LHCN-M2 (cell line): ENCODE measurements around the gene TRPM3. TPM values are rescaled to one million over a fixed set of nuclear protein-coding genes. Genes with fewer than 3 reads are reported as not detected.

ENCODE experiments used
- DNase-seq: peaks from one replicate; pipeline ENCODE4 v3.0.0-alpha.2; 2012; ENCODE audit warnings: low read depth
- polyA plus RNA-seq: library from polyadenylated mRNA; unstranded; fragments of >200 nt; gene quantifications from one replicate; pipeline ENCODE4 v1.2.1, GENCODE V29; 2012; ENCODE audit warnings: missing spikeins
- total RNA-seq: library from RNA; depleted of rRNA; stranded (reverse); fragments of >200 nt; gene quantifications from 2 replicates; pipeline ENCODE4 v1.2.3, GENCODE V29; 2014; rRNA removed

TRPM3 gene
- total RNA-seq: 3.4 and 7.8 TPM in 2 replicates
- polyA plus RNA-seq: 0.91 TPM

- no peak for DNase-seq
Measured at GRCh38 chr9:71121275-71122021, at the start of gene TRPM3. TRPM3 (minus strand) TSS chr9:71121621; CDS start chr9:71121354, 267 bp downstream.

- no peak for DNase-seq
Measured at GRCh38 chr9:71168418-71168817, 47.0 kb upstream of the TRPM3 start.

- DNase-seq: no peak
Measured at GRCh38 chr9:71162126-71162525, 40.7 kb upstream of the TRPM3 start.

DNA sequence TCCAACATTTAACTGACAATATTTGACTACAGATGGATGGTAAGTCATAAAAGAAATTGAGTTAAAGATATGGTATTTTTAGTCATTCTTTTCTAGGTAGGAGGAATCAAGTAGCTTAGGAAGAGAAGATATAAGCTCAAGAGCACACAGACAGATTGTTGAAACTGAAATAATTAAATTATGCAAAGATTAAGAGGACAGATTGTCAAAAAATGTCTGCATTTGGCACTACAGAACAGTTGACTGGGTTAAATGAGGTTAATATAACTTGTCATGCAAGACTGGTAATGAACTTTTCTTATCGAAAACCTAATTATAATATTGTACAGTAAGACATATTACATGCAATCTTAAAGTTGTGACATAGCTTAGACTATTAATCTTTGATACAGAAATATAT, 36.3 kb upstream of the TRPM3 start:
- DNase-seq: no peak

DNA sequence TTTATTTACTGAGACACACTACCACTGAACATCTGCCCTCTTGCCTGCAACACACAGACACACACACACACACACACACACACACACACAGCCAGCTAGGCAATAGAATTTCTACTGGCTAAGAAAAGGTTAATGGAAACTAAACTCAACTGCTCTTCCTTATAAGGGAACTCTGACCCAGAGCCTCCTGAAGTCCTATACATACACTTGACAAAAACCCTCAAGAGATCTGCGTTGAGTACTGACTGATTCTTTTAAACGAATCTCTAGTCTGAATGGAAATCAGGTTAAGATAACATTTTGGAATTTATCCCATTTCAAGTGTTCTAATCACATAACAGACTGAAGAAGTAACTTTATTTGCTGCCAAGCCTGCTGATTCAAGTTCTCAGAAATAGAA, 25.9 kb upstream of the TRPM3 start:
- DNase-seq: no peak

GRCh38 chr9:71146511-71146910, 25.1 kb upstream of the TRPM3 start:
- no peak for DNase-seq

GRCh38 chr9:71145179-71145578, 23.8 kb upstream of the TRPM3 start:
- DNase-seq: no peak

GRCh38 chr9:71144495-71144894, 23.1 kb upstream of the TRPM3 start:
- no peak for DNase-seq

- DNase-seq: no peak
Measured at GRCh38 chr9:71136696-71137095, 15.3 kb upstream of the TRPM3 start.

- no peak for DNase-seq
Measured at GRCh38 chr9:71131145-71131544, 9.7 kb upstream of the TRPM3 start.

DNA sequence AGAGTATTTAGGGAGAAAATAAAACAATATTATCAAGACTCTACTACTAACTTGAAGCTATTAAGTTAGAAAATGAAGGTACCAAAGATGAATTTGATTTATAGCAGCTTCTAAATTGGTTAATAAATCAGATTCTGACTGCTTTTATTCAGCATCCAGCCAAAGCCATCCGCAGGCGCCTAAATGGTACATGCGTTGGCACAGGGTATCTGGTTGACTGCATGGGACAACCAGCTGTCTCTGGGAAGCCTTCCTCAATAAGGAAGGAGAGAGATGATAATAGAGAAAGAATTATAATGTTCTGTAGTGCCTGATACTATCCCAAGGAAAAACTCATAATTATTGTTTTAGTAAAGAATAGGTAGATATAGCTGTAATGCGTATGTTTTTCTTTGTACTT, 9.1 kb upstream of the TRPM3 start:
- DNase-seq: no peak

- DNase-seq: no peak
Measured at GRCh38 chr9:71128796-71129195, 7.4 kb upstream of the TRPM3 start.

- no peak for DNase-seq
Measured at GRCh38 chr9:71127301-71127700, 5.9 kb upstream of the TRPM3 start.

- no peak for DNase-seq
Measured at GRCh38 chr9:71122421-71122820, 1.0 kb upstream of the TRPM3 start.

- DNase-seq: no peak
Measured at GRCh38 chr9:71122022-71122275, 528 bp upstream of the TRPM3 start.

- no peak for DNase-seq
Measured at GRCh38 chr9:71120501-71121247, 747 bp downstream of the TRPM3 start.

- no peak for DNase-seq
Measured at GRCh38 chr9:71119746-71120145, 1.7 kb downstream of the TRPM3 start.

DNA sequence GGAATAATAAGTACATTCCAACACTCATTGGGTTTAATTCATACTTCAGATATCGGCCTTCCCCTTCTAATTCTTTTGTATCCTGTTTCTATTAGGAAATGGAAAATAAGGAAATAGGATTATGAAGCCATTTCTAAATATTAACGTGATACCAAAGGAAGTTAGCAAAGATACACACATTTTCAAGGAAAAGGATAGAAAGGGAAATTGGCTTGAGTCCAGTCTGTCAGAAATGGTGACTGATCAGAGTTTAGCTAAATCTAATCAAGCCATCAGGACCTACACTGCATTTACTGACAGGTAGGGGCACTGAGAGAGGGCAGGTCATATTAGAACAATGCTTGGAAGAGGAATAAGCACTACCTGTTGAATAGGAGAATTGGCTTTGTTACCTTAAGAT, 3.1 kb downstream of the TRPM3 start:
- DNase-seq: no peak

DNA sequence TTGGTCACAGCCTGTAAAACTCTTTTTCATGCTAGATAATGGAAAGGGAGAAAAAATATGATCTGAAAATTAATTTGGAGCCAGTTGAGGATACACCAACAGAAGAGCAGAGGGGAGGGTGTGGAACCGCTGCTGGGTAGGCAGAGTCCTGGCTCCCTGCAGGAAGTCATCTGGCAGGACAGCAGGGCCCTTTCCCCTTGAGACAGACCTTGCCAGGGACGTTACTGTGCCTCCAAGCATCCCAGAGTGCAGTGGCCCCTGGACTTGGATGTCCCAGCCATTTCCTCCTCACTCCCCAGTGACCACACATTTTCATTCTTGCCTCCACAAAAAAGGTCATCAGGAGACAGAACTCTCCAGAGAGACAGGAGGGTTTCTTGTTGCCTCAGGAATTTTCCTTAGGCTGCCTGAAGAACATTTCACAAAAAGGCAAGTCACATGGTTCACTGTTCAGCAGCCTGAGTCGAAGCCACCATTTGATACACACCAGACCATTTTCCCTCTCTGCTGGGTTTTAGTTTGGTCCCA, 5.9 kb downstream of the TRPM3 start:
- DNase-seq: no peak

GRCh38 chr9:71112866-71113265, 8.6 kb downstream of the TRPM3 start:
- DNase-seq: no peak

DNA sequence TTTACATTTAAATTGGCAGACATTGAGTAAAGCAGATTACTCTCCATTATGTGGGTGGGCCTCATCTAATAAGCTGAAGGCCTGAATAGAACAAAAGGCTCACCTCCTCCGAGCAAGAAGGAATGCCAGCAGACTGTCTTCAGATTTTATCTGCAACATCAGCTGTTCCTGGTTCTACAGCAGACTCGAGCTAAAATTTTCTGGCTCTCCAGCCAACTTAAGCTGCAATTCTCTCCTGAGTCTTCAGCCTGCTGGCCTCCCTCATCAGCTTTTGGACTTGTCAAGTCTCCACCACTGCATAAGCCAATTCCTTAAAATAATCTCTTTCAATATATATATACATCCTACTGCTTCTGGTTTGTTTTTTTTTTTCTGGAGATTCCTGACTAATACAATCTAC, 12.5 kb downstream of the TRPM3 start:
- no peak for DNase-seq

DNA sequence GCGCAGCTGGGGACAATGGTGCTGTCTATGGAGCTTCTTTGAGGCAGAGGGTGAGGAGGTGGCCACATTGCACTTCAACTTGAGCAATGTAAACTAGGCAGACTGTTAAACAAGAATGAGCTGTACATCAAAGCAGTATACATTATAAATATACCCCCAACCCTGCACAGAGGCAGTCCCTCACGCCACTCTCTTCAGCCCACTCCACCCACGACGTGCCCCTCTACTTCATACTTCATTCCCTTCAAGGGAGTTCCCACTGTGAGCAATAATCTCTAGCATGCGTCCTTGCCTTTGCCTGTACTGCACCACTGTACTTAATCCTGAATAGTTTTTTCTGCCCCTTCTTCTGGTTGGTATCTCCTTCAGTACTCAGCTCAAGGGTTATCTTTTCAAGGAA, 14.4 kb downstream of the TRPM3 start:
- no peak for DNase-seq

DNA sequence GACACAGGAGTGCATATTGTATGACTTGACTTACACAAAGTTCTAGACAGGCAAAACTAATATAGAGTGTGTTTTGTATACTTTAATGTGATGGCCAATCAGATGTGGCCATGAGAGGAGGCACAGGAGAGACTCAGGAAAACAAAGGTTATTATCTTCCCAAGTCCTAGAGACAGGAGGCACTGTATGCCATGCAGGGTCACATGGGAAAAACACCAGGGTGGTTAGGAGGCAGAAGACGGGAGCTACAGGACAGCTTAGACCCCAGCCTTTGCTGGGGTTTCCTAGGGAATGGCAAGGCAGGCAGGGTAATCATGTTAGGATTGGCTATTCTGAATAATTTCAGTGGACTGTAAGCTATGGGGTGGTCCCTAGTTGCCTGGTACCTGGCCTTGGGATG, 16.2 kb downstream of the TRPM3 start:
- DNase-seq: no peak
